GM23338 (cell line): ENCODE data around the gene SLC30A10. TPM values are rescaled to one million over a fixed set of nuclear protein-coding genes. Genes with fewer than 3 reads are reported as not detected.

ENCODE experiments used
- ATAC-seq: fragments of 200-7000 bp; cut with Tn5 transposase; 3 replicates; pipeline ENCODE4 v1.9.1; 2020
- DNase-seq: peaks from one replicate; pipeline ENCODE4 v3.0.0-alpha.2; 2015; ENCODE audit warnings: low spot score
- H2AFZ ChIP-seq: fragments of 200-600 bp; sonication (generic); 2 replicates; pipeline ENCODE4 v1.8.0; 2016; ENCODE audit warnings: antibody characterized with exemption, mild to moderate bottlenecking, moderate library complexity
- H3F3A ChIP-seq: fragments of 200-600 bp; sonication (generic); replicated peaks from 2 replicates; pipeline ENCODE4 v1.8.0; 2017; ENCODE audit warnings: antibody characterized with exemption, mixed run types, low read depth
- H3K27ac ChIP-seq: fragments of 200-600 bp; sonication (generic); 2 replicates; pipeline ENCODE4 v1.6.1; 2016; ENCODE audit warnings: low read depth
- H3K27me3 ChIP-seq: fragments of 200-600 bp; sonication (generic); 2 replicates; pipeline ENCODE4 v1.8.0; 2016; ENCODE audit warnings: mild to moderate bottlenecking, mixed run types, moderate library complexity; ENCODE audit not compliant: insufficient read depth
- H3K36me3 ChIP-seq: fragments of 200-600 bp; sonication (generic); 2 replicates; pipeline ENCODE4 v1.8.0; 2016; ENCODE audit warnings: mild to moderate bottlenecking; ENCODE audit not compliant: insufficient read depth
- H3K4me1 ChIP-seq: fragments of 200-600 bp; sonication (generic); 2 replicates; pipeline ENCODE4 v1.8.0; 2016; ENCODE audit warnings: mild to moderate bottlenecking, moderate library complexity; ENCODE audit not compliant: insufficient read depth
- H3K4me2 ChIP-seq: fragments of 200-600 bp; sonication (generic); 2 replicates; pipeline ENCODE4 v1.7.1; 2017; ENCODE audit warnings: mixed run types
- H3K4me3 ChIP-seq: fragments of 200-600 bp; sonication (generic); 2 replicates; pipeline ENCODE4 v1.6.1; 2016; ENCODE audit warnings: mixed run types
- H3K79me2 ChIP-seq: fragments of 200-600 bp; sonication (generic); replicated peaks from 2 replicates; pipeline ENCODE4 v1.8.0; 2017; ENCODE audit warnings: mild to moderate bottlenecking; ENCODE audit not compliant: insufficient read depth
- H3K9me2 ChIP-seq: fragments of 200-600 bp; sonication (generic); 2 replicates; pipeline ENCODE4 v1.8.0; 2017; ENCODE audit not compliant: insufficient read depth
- H4K20me1 ChIP-seq: fragments of 200-600 bp; sonication (generic); replicated peaks from 2 replicates; pipeline ENCODE4 v1.8.0; 2017; ENCODE audit warnings: mild to moderate bottlenecking; ENCODE audit not compliant: insufficient read depth
- H3K27ac Mint-ChIP-seq: 2 replicates; pipeline ENCODE4 v1.8.0; 2020; ENCODE audit warnings: inconsistent platforms, mild to moderate bottlenecking, moderate library complexity, mixed read lengths
- H3K27me3 Mint-ChIP-seq: 3 replicates; pipeline ENCODE4 v1.8.0; 2022; ENCODE audit warnings: low read depth, mild to moderate bottlenecking, moderate library complexity, mixed read lengths, inconsistent platforms; ENCODE audit not compliant: insufficient read depth, poor library complexity
- H3K36me3 Mint-ChIP-seq: 3 replicates; pipeline ENCODE4 v1.8.0; 2021; ENCODE audit warnings: low read depth, mild to moderate bottlenecking, inconsistent platforms, moderate library complexity, mixed read lengths
- H3K4me1 Mint-ChIP-seq: 3 replicates; pipeline ENCODE4 v1.8.0; 2020; ENCODE audit warnings: mild to moderate bottlenecking, inconsistent platforms, mixed read lengths
- H3K4me3 Mint-ChIP-seq: 3 replicates; pipeline ENCODE4 v1.8.0; 2021; ENCODE audit warnings: moderate library complexity, mild to moderate bottlenecking, inconsistent platforms, mixed read lengths
- H3K9me3 Mint-ChIP-seq: 3 replicates; pipeline ENCODE4 v1.8.0; 2020; ENCODE audit warnings: moderate library complexity, mild to moderate bottlenecking, inconsistent platforms, mixed read lengths
- CREB1 ChIP-seq: fragments of 250-450 bp; sonication (Bioruptor Pico); IDR thresholded peaks from 2 replicates; pipeline ENCODE4 v1.5.0; 2020; ENCODE audit warnings: low read depth, mild to moderate bottlenecking, moderate library complexity
- ETS1 ChIP-seq: IDR thresholded peaks from 2 replicates; pipeline ENCODE4 v1.6.1; 2016; ENCODE audit warnings: antibody characterized with exemption
- EZH2 ChIP-seq: fragments of 200-600 bp; sonication (generic); IDR thresholded peaks from one replicate; pipeline ENCODE4 v1.8.0; 2017; ENCODE audit warnings: antibody characterized with exemption, mild to moderate bottlenecking, low read depth; ENCODE audit not compliant: unreplicated experiment
- EZH2phosphoT487 ChIP-seq: fragments of 200-600 bp; sonication (generic); IDR thresholded peaks from one replicate; pipeline ENCODE4 v1.8.1; 2018; ENCODE audit warnings: antibody characterized with exemption; ENCODE audit not compliant: unreplicated experiment
- JUNB ChIP-seq: IDR thresholded peaks from one replicate; pipeline ENCODE4 v1.6.1; 2016; ENCODE audit warnings: antibody characterized with exemption; ENCODE audit not compliant: unreplicated experiment
- NANOG ChIP-seq: IDR thresholded peaks from 2 replicates; pipeline ENCODE4 v1.6.1; 2016; ENCODE audit warnings: antibody characterized with exemption, borderline replicate concordance
- POLR2AphosphoS5 ChIP-seq: IDR thresholded peaks from 2 replicates; pipeline ENCODE4 v1.6.1; 2016; ENCODE audit warnings: antibody characterized with exemption, low read depth
- REST ChIP-seq: IDR thresholded peaks from one replicate; pipeline ENCODE4 v1.6.1; 2018; ENCODE audit warnings: antibody characterized with exemption; ENCODE audit not compliant: unreplicated experiment
- STAT1 ChIP-seq: IDR thresholded peaks from one replicate; pipeline ENCODE4 v1.6.1; 2016; ENCODE audit warnings: antibody characterized with exemption; ENCODE audit not compliant: unreplicated experiment
- ZNF114 ChIP-seq: fragments of 250-450 bp; sonication (Bioruptor Pico); IDR thresholded peaks from 2 replicates; pipeline ENCODE4 v1.5.0; 2020; ENCODE audit warnings: mild to moderate bottlenecking, moderate library complexity
- ZNF331 ChIP-seq: fragments of 250-450 bp; sonication (Bioruptor Pico); IDR thresholded peaks from 2 replicates; pipeline ENCODE4 v1.5.0; 2020; ENCODE audit warnings: low read depth, mild to moderate bottlenecking, moderate library complexity
- ZNF462 ChIP-seq: fragments of 250-450 bp; sonication (Bioruptor Pico); IDR thresholded peaks from 2 replicates; pipeline ENCODE4 v1.5.0; 2020; ENCODE audit warnings: mild to moderate bottlenecking, moderate library complexity
- polyA plus RNA-seq: library from polyadenylated mRNA; unstranded; fragments of >200 nt; fragmentation: Nextera tagmentation; extraction: Ambion mirVana; gene quantifications from 2 replicates; pipeline ENCODE4 v1.2.1, GENCODE V29; 2016
- total RNA-seq: library from RNA; depleted of rRNA; stranded (reverse); fragments of >200 nt; shearing (Covaris generic); gene quantifications from 2 replicates; pipeline ENCODE4 v1.2.3, GENCODE V29; 2014
- TF ChIP-seq, protein P1 (sequence below), 2 experiments: fragments of 200-600 bp in 1 of 2; sonication (generic) in 1 of 2; conservative IDR thresholded peaks; 2 replicates each; pipeline versions ENCODE4 v1.5.1 to v1.6.1; 2016 to 2017; ENCODE audit warnings: antibody characterized with exemption in 2 of 2, low read depth in 2 of 2, mild to moderate bottlenecking in 2 of 2, moderate library complexity in 1 of 2

SLC30A10 gene
- total and polyA plus RNA-seq, 2 experiments from 2014 or later, result 0.47 to 1.1 TPM

GRCh38 chr1:219904934-219905333 is 23.4 kb downstream of the SLC30A10 start:
- Histone ChIP-seq H3K9me2 (peaks cover 6% of the 10 kb centered on the region; the same call in 1 of the 2 replicates), H3K27ac (no peak overlapping the region), H3K4me1 (no peaks in the 10 kb centered on the region), H3K27me3 (no peaks in the 10 kb centered on the region), H3K4me3 (no peak overlapping the region), H3K4me2 (no peak overlapping the region), H4K20me1 (no peaks in the 10 kb centered on the region), H2AFZ (no peak overlapping the region), H3F3A (no peaks in the 10 kb centered on the region), H3K79me2 (no peaks in the 10 kb centered on the region), H3K36me3 (no peaks in the 10 kb centered on the region)
- peaks cover 11% of the 10 kb centered on the region for H3K4me1 Mint-ChIP-seq
- TF ChIP-seq CREB1 (CRISPR knock-in tag) (no peak), ZNF114 (CRISPR knock-in tag) (no peak), ZNF462 (CRISPR knock-in tag) (no peak), EZH2phosphoT487 (no peak), EZH2 (no peak), STAT1 (no peak), JUNB (no peak), NANOG (no peak), POLR2AphosphoS5 (no peak), ETS1 (no peak), ZNF331 (no peak), REST (no peak)
- TF ChIP-seq, protein P1, sequence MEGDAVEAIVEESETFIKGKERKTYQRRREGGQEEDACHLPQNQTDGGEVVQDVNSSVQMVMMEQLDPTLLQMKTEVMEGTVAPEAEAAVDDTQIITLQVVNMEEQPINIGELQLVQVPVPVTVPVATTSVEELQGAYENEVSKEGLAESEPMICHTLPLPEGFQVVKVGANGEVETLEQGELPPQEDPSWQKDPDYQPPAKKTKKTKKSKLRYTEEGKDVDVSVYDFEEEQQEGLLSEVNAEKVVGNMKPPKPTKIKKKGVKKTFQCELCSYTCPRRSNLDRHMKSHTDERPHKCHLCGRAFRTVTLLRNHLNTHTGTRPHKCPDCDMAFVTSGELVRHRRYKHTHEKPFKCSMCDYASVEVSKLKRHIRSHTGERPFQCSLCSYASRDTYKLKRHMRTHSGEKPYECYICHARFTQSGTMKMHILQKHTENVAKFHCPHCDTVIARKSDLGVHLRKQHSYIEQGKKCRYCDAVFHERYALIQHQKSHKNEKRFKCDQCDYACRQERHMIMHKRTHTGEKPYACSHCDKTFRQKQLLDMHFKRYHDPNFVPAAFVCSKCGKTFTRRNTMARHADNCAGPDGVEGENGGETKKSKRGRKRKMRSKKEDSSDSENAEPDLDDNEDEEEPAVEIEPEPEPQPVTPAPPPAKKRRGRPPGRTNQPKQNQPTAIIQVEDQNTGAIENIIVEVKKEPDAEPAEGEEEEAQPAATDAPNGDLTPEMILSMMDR (conservative IDR thresholded peaks at IDR 0.05; ENCODE audit: low read depth in 2 of 2), result no peak
- no peak overlapping the region for H3K27ac Mint-ChIP-seq
- ATAC-seq, result no peak
- DNase-seq, result no peak
- H3K36me3 Mint-ChIP-seq, result no peaks in the 10 kb centered on the region
- peaks cover 1% of the 10 kb centered on the region for H3K27me3 Mint-ChIP-seq
- H3K4me3 Mint-ChIP-seq, result no peak overlapping the region
- H3K9me3 Mint-ChIP-seq, result no peaks in the 10 kb centered on the region
